Measurements from ENCODE around the gene TSC22D1.
A peak's percentile ranks its signal among the peaks of the same experiment; 100 is the strongest.

Gene TSC22D1

GRCh38 chr13:44592216-44592847 lies 16.2 kb upstream of the TSC22D1 start:
- H3K9ac ChIP-seq (ENCODE audit: low read length) = no peak overlapping the region
- H3K4me3 ChIP-seq (ENCODE audit: low read length) = no peak overlapping the region
- no peaks in the 10 kb centered on the region for H3K36me3 ChIP-seq (ENCODE audit: control insufficient read depth, insufficient read depth, low read length)
- no peaks in the 10 kb centered on the region for H3K9me3 ChIP-seq (ENCODE audit: control insufficient read depth, low read length)
- no peaks in the 10 kb centered on the region for H3K27me3 ChIP-seq (ENCODE audit: control insufficient read depth, insufficient read depth, low read length)
- no peaks in the 10 kb centered on the region for H3K4me1 ChIP-seq (ENCODE audit: control insufficient read depth, insufficient read depth, low read length)

- no peaks in the 10 kb centered on the region for H3K4me1 ChIP-seq (ENCODE audit: control insufficient read depth, insufficient read depth, low read length)
- no peaks in the 10 kb centered on the region for H3K27me3 ChIP-seq (ENCODE audit: control insufficient read depth, insufficient read depth, low read length)
- no peak overlapping the region for H3K4me3 ChIP-seq (ENCODE audit: low read length)
- no peak overlapping the region for H3K9ac ChIP-seq (ENCODE audit: low read length)
- no peaks in the 10 kb centered on the region for H3K9me3 ChIP-seq (ENCODE audit: control insufficient read depth, low read length)
- no peaks in the 10 kb centered on the region for H3K36me3 ChIP-seq (ENCODE audit: control insufficient read depth, insufficient read depth, low read length)
These were observed 15.2 kb upstream of the TSC22D1 start for GRCh38 chr13:44591316-44591715.

DNA sequence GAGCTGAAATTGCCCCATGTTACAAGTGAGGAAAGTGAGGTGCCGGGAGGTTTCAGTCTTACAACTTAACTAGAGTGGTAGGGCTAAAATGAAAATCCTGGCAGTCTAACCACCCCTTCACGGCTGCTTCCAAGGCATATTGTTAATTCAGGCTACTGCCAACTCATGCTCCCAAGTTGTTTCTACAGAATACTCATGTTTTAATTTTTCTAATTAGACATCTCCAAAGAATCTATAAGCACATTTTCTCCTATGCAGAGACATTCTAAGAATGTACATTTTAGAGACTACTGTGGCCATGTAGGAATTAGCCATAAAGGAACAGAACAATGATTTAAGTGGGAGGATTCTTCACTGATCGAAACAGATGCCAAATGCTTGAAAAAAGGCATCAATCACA lies 7.0 kb upstream of the TSC22D1 start:
- Histone ChIP-seq H3K9ac (ENCODE audit: low read length) (no peak overlapping the region), H3K9me3 (ENCODE audit: control insufficient read depth, low read length) (no peaks in the 10 kb centered on the region), H3K27me3 (ENCODE audit: control insufficient read depth, insufficient read depth, low read length) (no peaks in the 10 kb centered on the region), H3K4me1 (ENCODE audit: control insufficient read depth, insufficient read depth, low read length) (peaks cover 3% of the 10 kb centered on the region), H3K36me3 (ENCODE audit: control insufficient read depth, insufficient read depth, low read length) (no peaks in the 10 kb centered on the region), H3K4me3 (ENCODE audit: low read length) (no peak overlapping the region)

DNA sequence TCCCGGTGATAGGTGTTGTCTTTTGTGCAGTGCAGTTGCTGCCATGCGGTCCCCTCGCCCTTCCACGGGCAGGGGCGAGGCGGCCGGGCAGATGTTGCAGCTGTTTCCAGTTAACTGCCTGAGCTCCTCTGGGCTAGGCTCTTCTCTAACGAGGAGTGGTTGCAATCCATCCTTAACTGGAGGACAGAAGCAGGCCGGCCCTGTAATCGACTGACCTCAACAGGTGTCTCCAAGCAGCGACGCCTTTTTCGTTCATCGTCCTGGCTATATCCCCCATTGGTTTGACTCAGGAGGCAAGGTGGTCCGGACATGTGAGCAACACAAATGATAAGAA lies 1.9 kb upstream of the TSC22D1 start:
- H3K4me1 ChIP-seq (ENCODE audit: control insufficient read depth, insufficient read depth, low read length) = peaks cover 26% of the 10 kb centered on the region
- H3K4me3 ChIP-seq (ENCODE audit: low read length) = peak overlapping the region; percentile 70
- no peaks in the 10 kb centered on the region for H3K27me3 ChIP-seq (ENCODE audit: control insufficient read depth, insufficient read depth, low read length)
- no peaks in the 10 kb centered on the region for H3K36me3 ChIP-seq (ENCODE audit: control insufficient read depth, insufficient read depth, low read length)
- H3K9ac ChIP-seq (ENCODE audit: low read length) = peak overlapping the region; percentile 92
- no peaks in the 10 kb centered on the region for H3K9me3 ChIP-seq (ENCODE audit: control insufficient read depth, low read length)

DNA sequence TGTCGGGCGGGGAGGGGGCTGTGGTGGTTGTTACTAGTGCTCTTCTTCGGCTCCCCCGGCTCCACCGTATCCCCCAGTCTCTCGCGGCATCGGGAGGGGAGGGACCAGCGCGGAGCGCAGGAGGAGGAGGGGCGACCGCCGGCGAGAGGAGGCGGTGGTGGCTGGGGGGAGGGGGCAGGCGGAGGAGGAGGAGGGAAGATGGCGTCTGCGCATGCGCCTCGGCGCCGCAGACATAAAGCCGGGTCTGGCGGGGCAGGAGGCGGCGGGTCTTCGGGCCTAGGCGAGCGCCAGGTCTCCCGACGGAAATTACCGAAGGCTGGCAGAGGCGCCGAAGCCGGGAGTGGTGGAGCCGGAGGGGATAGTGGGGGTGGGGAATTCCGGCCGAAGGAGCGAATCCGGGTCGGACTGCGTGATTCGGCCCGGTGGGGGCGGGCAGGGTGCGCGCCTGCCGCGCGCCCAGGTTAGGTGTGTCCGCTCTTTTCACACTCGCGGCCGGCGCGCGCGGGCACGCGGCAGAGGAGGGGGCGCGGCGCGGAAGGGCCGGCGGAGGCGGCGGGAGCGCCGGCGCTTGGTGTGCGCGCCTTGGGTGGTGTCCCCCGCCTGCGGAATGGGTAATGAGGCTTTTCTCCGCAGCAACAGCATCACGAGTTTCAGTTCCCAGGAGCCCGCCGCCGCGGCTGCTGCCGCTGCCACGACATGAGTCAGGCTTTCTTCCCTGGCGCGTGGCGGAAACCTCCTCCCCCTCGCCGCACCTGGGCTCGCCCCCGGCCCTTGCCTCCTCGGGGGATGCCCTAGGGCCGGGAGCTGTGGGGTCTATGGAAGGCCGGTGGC lies 1.3 kb upstream of the TSC22D1 start:
- H3K9ac ChIP-seq (ENCODE audit: low read length) = peak overlapping the region; percentile 92
- H3K4me3 ChIP-seq (ENCODE audit: low read length) = peak overlapping the region; percentile 70

DNA sequence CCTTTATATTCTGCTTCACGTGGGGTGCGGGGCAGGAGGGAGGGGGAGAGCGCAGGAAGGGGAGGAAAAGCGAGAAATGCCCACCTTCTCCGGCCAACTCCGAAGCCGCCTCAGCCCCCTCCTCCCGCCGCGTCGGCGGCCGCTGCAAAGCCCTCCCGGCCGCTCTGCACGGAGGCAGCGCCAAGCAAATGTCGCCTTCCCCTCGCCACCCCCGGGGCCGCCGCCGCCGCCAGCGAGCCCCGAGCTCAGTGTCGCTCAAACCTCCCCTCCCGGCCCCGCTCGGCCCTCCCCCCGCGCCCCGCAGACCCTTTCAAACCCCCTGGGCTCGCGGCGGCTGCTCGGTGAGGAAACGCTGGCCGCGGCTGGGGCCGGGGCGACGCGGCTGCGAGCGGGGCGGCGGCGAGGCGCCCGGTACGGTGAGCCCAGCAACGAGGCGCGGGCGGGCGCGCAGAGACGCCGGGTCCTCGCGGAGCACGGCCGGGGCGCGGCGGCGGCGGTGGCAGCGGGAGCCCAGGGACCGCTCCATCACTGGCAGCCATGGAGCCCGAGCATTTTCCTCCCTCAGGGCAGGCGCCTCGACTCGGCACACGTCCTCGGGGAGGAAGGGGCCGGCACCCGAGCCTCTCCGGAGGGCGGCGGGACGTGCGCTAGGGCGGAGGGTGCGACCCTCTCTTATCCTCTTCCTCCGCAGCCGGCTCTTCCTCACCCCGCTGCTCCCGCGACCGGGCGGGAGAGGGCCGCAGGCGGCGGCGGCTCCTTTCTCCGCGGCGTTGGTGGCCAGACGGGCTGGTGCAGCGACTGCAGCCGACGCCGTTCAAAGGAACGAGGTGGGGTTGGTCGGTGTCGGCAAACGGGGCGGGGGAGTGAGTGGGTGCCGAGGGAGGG lies 463 bp upstream of the TSC22D1 start:
- Histone ChIP-seq H3K4me3 (ENCODE audit: low read length) (peak overlapping the region; percentile 70), H3K9me3 (ENCODE audit: control insufficient read depth, low read length) (no peaks in the 10 kb centered on the region), H3K36me3 (ENCODE audit: control insufficient read depth, insufficient read depth, low read length) (no peaks in the 10 kb centered on the region), H3K4me1 (ENCODE audit: control insufficient read depth, insufficient read depth, low read length) (peaks cover 29% of the 10 kb centered on the region), H3K9ac (ENCODE audit: low read length) (peak overlapping the region; percentile 92), H3K27me3 (ENCODE audit: control insufficient read depth, insufficient read depth, low read length) (no peaks in the 10 kb centered on the region)

More for the DNA sequence above, 1.3 kb upstream of the TSC22D1 start:
- Histone ChIP-seq H3K27me3 (ENCODE audit: control insufficient read depth, insufficient read depth, low read length) (no peaks in the 10 kb centered on the region), H3K9me3 (ENCODE audit: control insufficient read depth, low read length) (no peaks in the 10 kb centered on the region), H3K4me1 (ENCODE audit: control insufficient read depth, insufficient read depth, low read length) (peaks cover 29% of the 10 kb centered on the region), H3K36me3 (ENCODE audit: control insufficient read depth, insufficient read depth, low read length) (no peaks in the 10 kb centered on the region)

- no peaks in the 10 kb centered on the region for H3K9me3 ChIP-seq (ENCODE audit: control insufficient read depth, low read length)
- no peak overlapping the region for H3K9ac ChIP-seq (ENCODE audit: low read length)
- H3K36me3 ChIP-seq (ENCODE audit: control insufficient read depth, insufficient read depth, low read length) = no peaks in the 10 kb centered on the region
- H3K27me3 ChIP-seq (ENCODE audit: control insufficient read depth, insufficient read depth, low read length) = no peaks in the 10 kb centered on the region
- H3K4me3 ChIP-seq (ENCODE audit: low read length) = peak overlapping the region; percentile 64
- H3K4me1 ChIP-seq (ENCODE audit: control insufficient read depth, insufficient read depth, low read length) = peaks cover 29% of the 10 kb centered on the region
These were observed 1.1 kb downstream of the TSC22D1 start for GRCh38 chr13:44575035-44575434.

DNA sequence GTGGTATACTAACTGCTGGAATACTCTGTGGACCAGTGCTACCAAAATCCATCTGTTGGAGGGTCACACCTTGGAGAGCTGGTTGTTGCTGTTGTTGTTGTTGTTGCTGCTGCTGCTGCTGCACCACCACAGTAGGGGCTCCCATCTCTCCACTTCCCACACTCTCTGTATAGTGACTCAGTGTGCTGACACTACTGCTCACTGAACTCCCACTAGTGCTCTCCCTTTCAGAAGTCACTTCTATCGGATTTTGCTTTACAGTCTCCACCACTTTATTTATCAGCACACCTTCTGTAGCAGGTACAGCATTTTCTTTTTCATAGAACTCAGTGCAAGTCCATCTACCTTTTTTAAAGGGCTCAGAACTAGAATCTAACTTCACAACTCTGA lies 1.7 kb downstream of the TSC22D1 start:
- H3K9ac ChIP-seq (ENCODE audit: low read length) = no peak overlapping the region
- H3K4me3 ChIP-seq (ENCODE audit: low read length) = no peak overlapping the region
- no peaks in the 10 kb centered on the region for H3K9me3 ChIP-seq (ENCODE audit: control insufficient read depth, low read length)
- no peaks in the 10 kb centered on the region for H3K36me3 ChIP-seq (ENCODE audit: control insufficient read depth, insufficient read depth, low read length)
- H3K4me1 ChIP-seq (ENCODE audit: control insufficient read depth, insufficient read depth, low read length) = peaks cover 29% of the 10 kb centered on the region
- no peaks in the 10 kb centered on the region for H3K27me3 ChIP-seq (ENCODE audit: control insufficient read depth, insufficient read depth, low read length)

DNA sequence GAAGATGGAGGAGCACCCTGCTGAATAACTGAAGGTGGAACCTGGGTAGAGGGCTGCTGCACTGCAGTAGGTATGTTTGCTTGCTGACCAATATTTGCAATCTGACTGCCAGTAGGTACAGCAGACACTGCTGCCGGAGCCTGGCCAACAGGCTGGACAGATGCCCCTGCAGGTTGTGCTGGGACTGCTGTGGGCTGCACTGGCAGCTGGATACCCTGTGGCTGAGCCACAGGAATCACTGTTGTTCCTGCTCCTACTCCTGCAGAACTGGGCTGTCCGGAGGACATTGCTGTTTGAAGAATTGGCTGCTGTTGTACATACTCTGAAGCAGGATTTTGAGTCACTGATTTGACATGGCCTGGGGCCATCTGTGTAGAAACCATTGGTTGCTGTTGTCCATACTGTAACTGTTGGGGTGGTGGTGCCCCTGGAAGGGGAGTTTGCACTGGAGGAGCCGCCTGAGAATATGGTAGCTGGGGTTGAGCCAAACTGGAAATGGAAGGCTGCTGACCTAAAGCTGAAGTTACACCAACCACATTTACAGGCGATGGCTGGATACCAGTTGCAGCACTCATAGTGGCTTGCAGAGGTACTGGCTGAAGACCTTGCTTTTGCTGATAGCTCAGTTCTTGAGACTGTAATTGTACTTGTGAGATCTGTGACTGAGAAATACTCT lies 2.2 kb downstream of the TSC22D1 start:
- Histone ChIP-seq H3K9me3 (ENCODE audit: control insufficient read depth, low read length) (no peaks in the 10 kb centered on the region), H3K4me1 (ENCODE audit: control insufficient read depth, insufficient read depth, low read length) (peaks cover 29% of the 10 kb centered on the region), H3K27me3 (ENCODE audit: control insufficient read depth, insufficient read depth, low read length) (no peaks in the 10 kb centered on the region), H3K9ac (ENCODE audit: low read length) (no peak overlapping the region), H3K36me3 (ENCODE audit: control insufficient read depth, insufficient read depth, low read length) (no peaks in the 10 kb centered on the region), H3K4me3 (ENCODE audit: low read length) (no peak overlapping the region)

DNA sequence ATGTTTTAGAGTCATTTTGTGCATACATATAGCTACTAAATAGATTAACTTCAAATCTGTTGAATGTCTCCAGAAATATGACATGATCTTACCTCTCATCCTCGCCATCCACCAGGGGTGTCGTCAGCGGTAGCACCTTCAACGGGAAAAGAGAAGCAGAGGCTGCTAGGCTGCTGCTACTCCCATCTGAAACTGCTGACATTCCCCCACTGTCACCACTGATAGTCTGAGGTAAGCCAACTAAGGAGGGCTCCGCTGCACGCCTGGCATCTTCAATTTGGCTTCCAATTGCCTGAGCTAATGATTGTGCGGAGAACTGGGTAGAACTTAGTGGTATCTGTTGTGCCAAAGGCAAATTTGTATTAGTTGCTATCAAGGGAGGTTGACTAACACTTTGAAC lies 3.1 kb downstream of the TSC22D1 start:
- Histone ChIP-seq H3K4me1 (ENCODE audit: control insufficient read depth, insufficient read depth, low read length) (peaks cover 26% of the 10 kb centered on the region), H3K9ac (ENCODE audit: low read length) (no peak overlapping the region), H3K36me3 (ENCODE audit: control insufficient read depth, insufficient read depth, low read length) (no peaks in the 10 kb centered on the region), H3K27me3 (ENCODE audit: control insufficient read depth, insufficient read depth, low read length) (no peaks in the 10 kb centered on the region), H3K4me3 (ENCODE audit: low read length) (peak overlapping the region; percentile 18), H3K9me3 (ENCODE audit: control insufficient read depth, low read length) (no peaks in the 10 kb centered on the region)

DNA sequence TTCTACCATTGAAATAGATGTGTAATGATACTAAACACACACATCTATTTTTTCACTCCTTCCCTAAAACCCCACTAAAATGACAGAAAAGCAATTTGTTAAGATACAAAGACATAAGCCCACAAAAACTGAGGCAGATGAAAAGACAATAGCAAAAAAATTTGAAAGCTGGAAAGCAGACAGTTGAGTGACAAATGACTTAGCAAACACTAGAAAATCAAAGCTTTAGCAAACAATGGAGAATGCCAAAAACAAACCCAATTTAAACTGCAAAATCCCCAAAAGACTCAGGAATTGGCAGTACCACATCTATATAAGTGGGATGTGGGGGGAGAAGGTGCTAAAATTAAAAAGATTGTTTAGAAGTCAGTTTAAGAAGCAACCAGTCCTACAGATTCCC lies 9.5 kb downstream of the TSC22D1 start:
- H3K4me3 ChIP-seq (ENCODE audit: low read length) = no peak overlapping the region
- no peaks in the 10 kb centered on the region for H3K27me3 ChIP-seq (ENCODE audit: control insufficient read depth, insufficient read depth, low read length)
- no peak overlapping the region for H3K9ac ChIP-seq (ENCODE audit: low read length)
- H3K4me1 ChIP-seq (ENCODE audit: control insufficient read depth, insufficient read depth, low read length) = no peaks in the 10 kb centered on the region
- H3K36me3 ChIP-seq (ENCODE audit: control insufficient read depth, insufficient read depth, low read length) = no peaks in the 10 kb centered on the region
- H3K9me3 ChIP-seq (ENCODE audit: control insufficient read depth, low read length) = no peaks in the 10 kb centered on the region

Data from mucosa of stomach (tissue), 1 donor.